ENCODE data around the gene BMP5. TPM values are rescaled to one million over a fixed set of nuclear protein-coding genes. Genes with fewer than 3 reads are reported as not detected.

BMP5 gene
- total RNA-seq, 1 experiment from 2014 or later, result 0.48 TPM

DNA sequence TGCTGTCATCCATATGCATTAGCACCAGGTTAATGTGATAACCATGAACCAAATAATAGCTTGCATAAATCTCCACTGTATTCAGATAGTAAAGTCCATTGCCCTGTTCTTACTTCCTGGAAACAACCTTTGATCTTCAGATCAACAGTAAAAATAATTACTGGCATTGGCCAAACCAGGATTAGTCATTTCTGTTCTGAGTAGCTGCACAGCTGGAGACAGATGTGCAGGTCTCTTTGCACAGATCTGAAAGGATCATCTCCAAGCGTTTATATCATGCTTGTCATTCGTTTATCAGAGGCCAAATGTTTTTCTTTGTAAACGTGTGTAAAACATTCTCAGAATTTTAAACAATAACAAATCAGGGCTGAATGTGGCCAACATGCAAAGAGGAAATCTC is 162.0 kb downstream of the BMP5 start:
- intact Hi-C loops (cut with micrococcal nuclease; ENCODE audit: unreplicated experiment), result no loop called here
- Histone ChIP-seq H3K9me3 (no peaks in the 10 kb centered on the region), H3K4me3 (ENCODE audit: low read depth, low read length) (no peak overlapping the region), H3K4me1 (no peaks in the 10 kb centered on the region), H3K36me3 (ENCODE audit: control insufficient read depth, insufficient read depth, low read length) (no peaks in the 10 kb centered on the region), H3K27me3 (replicated peaks; ENCODE audit: control insufficient read depth, insufficient read depth, low read length) (no peaks in the 10 kb centered on the region)
- no peak for DNase-seq
- no peaks in the 10 kb centered on the region for H3K4me1 Mint-ChIP-seq (ENCODE audit: low read depth, unreplicated experiment)
- H3K27ac Mint-ChIP-seq (ENCODE audit: unreplicated experiment), result no peak overlapping the region
- no TSS peak for BruUV-seq (replicated peaks)
- peaks cover 3% of the 10 kb centered on the region for H3K27me3 Mint-ChIP-seq (ENCODE audit: insufficient read depth, unreplicated experiment)
- POLR2A ChIA-PET, result no interaction called here
- CTCF ChIA-PET, result no interaction called here
- no peaks in the 10 kb centered on the region for H3K36me3 Mint-ChIP-seq (ENCODE audit: insufficient read depth, unreplicated experiment)
- no peak for TF ChIP-seq CTCF (IDR thresholded peaks at IDR 0.05; ENCODE audit: insufficient read depth in 1 of 2, low read depth in 1 of 2, low read length in 1 of 2, severe bottlenecking in 1 of 2, unreplicated experiment in 1 of 2)
- H3K4me3 Mint-ChIP-seq (ENCODE audit: unreplicated experiment), result no peak overlapping the region
- H3K9me3 Mint-ChIP-seq (ENCODE audit: unreplicated experiment), result no peaks in the 10 kb centered on the region

- Histone ChIP-seq H3K9me3 (peaks cover 6% of the 10 kb centered on the region; the same call in 1 of the 2 replicates), H3K4me1 (no peaks in the 10 kb centered on the region), H3K36me3 (ENCODE audit: control insufficient read depth, insufficient read depth, low read length) (no peaks in the 10 kb centered on the region), H3K27me3 (replicated peaks; ENCODE audit: control insufficient read depth, insufficient read depth, low read length) (no peaks in the 10 kb centered on the region), H3K4me3 (ENCODE audit: low read depth, low read length) (no peak overlapping the region)
- DNase-seq, result no peak
- peaks cover 3% of the 10 kb centered on the region for H3K27me3 Mint-ChIP-seq (ENCODE audit: insufficient read depth, unreplicated experiment)
- BruUV-seq (replicated peaks), result no TSS peak
- peaks cover 11% of the 10 kb centered on the region for H3K9me3 Mint-ChIP-seq (ENCODE audit: unreplicated experiment)
- ChIA-PET CTCF (no interaction called here), POLR2A (no interaction called here)
- H3K4me1 Mint-ChIP-seq (ENCODE audit: low read depth, unreplicated experiment), result no peaks in the 10 kb centered on the region
- intact Hi-C loops (cut with micrococcal nuclease; ENCODE audit: unreplicated experiment), result no loop called here
- no peak for TF ChIP-seq CTCF (IDR thresholded peaks at IDR 0.05; ENCODE audit: insufficient read depth in 1 of 2, low read depth in 1 of 2, low read length in 1 of 2, severe bottlenecking in 1 of 2, unreplicated experiment in 1 of 2)
- no peak overlapping the region for H3K4me3 Mint-ChIP-seq (ENCODE audit: unreplicated experiment)
- no peaks in the 10 kb centered on the region for H3K36me3 Mint-ChIP-seq (ENCODE audit: insufficient read depth, unreplicated experiment)
- H3K27ac Mint-ChIP-seq (ENCODE audit: unreplicated experiment), result no peak overlapping the region
Observed at GRCh38 chr6:55708711-55709110, 166.7 kb downstream of the BMP5 start.

- ChIA-PET POLR2A (interaction anchor here (0.7 kb wide), 1 partner anchor 10 kb away, joined by 3 read pairs; no protein-coding TSS in a partner anchor), CTCF (no interaction called here)
- H3K9me3 ChIP-seq, result peaks cover 6% of the 10 kb centered on the region; the same call in 1 of the 2 replicates
- Mint-ChIP-seq H3K4me3 (ENCODE audit: unreplicated experiment) (no peak overlapping the region), H3K27ac (ENCODE audit: unreplicated experiment) (no peak overlapping the region), H3K9me3 (ENCODE audit: unreplicated experiment) (peaks cover 11% of the 10 kb centered on the region), H3K36me3 (ENCODE audit: insufficient read depth, unreplicated experiment) (no peaks in the 10 kb centered on the region), H3K27me3 (ENCODE audit: insufficient read depth, unreplicated experiment) (peaks cover 3% of the 10 kb centered on the region), H3K4me1 (ENCODE audit: low read depth, unreplicated experiment) (no peaks in the 10 kb centered on the region)
- H3K27me3 ChIP-seq (replicated peaks; ENCODE audit: control insufficient read depth, insufficient read depth, low read length), result no peaks in the 10 kb centered on the region
- DNase-seq, result no peak
- intact Hi-C loops (cut with micrococcal nuclease; ENCODE audit: unreplicated experiment), result no loop called here
- H3K4me3 ChIP-seq (ENCODE audit: low read depth, low read length), result no peak overlapping the region
- no peaks in the 10 kb centered on the region for H3K36me3 ChIP-seq (ENCODE audit: control insufficient read depth, insufficient read depth, low read length)
- no peaks in the 10 kb centered on the region for H3K4me1 ChIP-seq
- TF ChIP-seq CTCF (IDR thresholded peaks at IDR 0.05; ENCODE audit: insufficient read depth in 1 of 2, low read depth in 1 of 2, low read length in 1 of 2, severe bottlenecking in 1 of 2, unreplicated experiment in 1 of 2), result no peak
- no TSS peak for BruUV-seq (replicated peaks)
Observed at GRCh38 chr6:55705451-55706440, 169.6 kb downstream of the BMP5 start.
